ENCODE results near the gene EVA1A. TPM values are rescaled to one million over a fixed set of nuclear protein-coding genes. Genes with fewer than 3 reads are reported as not detected.
A peak's percentile ranks its signal among the peaks of the same experiment; 100 is the strongest.

Gene EVA1A
- total and polyA plus RNA-seq, 2 experiments from 2014 or later: 0.51 to 0.57 TPM

DNA sequence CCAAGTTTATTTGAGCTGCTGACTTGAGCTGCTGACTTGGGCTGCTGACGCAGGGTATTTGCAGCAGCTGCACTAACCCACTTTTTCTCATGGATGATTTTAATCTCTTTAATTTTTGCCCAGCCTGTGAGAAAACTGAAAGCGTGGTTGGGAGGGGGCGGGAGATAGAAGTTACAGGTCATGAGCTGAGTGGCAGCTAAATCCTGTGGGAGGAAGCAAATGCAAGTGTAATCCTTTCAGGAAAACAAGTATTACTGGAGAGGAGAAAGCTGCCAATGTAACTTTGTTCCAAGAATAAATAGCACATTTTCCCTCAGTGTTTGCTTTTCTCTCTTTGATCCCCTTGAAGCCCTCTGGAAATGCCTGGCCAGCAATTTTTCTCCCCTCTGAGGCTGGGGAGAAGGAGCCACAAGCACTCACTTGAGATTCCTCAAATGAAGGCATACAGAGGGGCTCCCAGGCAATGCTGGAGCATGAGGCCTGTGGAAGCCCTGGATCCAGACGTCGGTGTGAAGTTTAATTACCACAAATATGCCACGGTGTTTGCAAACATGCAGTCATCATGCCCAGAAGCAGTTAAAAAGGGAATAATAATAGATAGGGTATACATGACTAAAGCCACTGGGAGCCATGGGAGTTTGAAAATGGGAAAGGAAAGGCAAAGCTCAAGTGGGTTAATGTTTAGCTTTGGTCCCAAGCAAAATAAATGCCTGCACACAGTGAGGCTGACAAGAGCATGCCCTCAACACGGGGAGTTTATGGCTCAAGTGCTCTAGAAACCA, 10.4 kb upstream of the EVA1A start:
- TF ChIP-seq, protein P1, sequence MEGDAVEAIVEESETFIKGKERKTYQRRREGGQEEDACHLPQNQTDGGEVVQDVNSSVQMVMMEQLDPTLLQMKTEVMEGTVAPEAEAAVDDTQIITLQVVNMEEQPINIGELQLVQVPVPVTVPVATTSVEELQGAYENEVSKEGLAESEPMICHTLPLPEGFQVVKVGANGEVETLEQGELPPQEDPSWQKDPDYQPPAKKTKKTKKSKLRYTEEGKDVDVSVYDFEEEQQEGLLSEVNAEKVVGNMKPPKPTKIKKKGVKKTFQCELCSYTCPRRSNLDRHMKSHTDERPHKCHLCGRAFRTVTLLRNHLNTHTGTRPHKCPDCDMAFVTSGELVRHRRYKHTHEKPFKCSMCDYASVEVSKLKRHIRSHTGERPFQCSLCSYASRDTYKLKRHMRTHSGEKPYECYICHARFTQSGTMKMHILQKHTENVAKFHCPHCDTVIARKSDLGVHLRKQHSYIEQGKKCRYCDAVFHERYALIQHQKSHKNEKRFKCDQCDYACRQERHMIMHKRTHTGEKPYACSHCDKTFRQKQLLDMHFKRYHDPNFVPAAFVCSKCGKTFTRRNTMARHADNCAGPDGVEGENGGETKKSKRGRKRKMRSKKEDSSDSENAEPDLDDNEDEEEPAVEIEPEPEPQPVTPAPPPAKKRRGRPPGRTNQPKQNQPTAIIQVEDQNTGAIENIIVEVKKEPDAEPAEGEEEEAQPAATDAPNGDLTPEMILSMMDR (IDR thresholded peaks at IDR 0.05; ENCODE audit: low read depth, low read length): no peak
- peak in 1 of 2 donors; percentile 46 for DNase-seq (ENCODE audit: low read depth in 1 of 2, low spot score in 1 of 2)
- H3K4me3 ChIP-seq: no peak overlapping the region
- H3K27me3 ChIP-seq: no peaks in the 10 kb centered on the region
- no peaks in the 10 kb centered on the region for H3K36me3 ChIP-seq
- no peaks in the 10 kb centered on the region for H3K4me1 ChIP-seq (ENCODE audit: low read depth)
- H3K27ac ChIP-seq: no peak overlapping the region
- H3K9me3 ChIP-seq (ENCODE audit: low read depth): no peaks in the 10 kb centered on the region

DNA sequence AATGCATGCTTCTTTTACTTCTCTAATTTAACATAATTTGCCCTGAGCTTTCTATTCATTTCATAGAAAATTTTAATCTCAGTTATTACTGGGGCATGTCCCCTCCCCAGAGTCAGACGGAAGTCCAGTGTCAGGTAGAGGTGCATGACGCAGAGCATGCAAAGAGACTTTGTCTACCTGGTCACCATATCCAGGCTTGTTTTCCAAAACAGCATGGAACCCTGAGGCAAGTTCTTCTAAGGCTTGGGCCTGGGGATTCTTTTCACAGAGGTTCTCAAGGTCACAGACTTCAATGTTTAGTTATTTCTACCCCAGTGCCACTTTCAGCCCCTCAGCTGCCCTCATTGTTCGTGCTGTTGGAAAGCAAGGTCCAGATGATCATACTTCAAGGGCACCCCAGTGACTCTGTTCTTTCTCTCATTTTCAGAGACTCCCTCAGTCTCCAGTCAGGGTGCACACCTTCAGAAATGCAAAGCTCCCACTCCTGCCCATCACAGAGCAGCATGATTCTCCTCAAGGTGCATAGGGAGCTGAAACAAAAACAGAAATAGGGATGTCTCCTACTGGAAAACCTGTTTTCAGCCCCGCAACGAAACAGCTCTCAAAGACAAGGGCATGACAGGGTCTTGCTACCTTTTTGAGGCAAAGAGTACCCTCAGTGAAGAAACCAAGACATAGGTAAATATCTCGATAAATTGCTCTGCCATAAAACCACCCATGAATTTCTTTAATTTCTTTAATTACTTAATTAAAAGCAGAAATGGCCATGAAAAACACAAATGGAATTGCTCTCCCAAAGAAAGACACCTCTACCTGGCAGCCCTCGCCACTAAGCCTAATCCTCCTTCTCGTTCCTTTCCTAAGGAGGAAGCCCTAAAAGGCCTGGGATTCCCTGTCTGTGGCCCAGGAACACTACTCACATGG, 9.5 kb upstream of the EVA1A start:
- Histone ChIP-seq H3K4me3 (no peak overlapping the region), H3K9me3 (ENCODE audit: low read depth) (no peaks in the 10 kb centered on the region), H3K4me1 (ENCODE audit: low read depth) (no peaks in the 10 kb centered on the region), H3K27me3 (no peaks in the 10 kb centered on the region), H3K36me3 (no peaks in the 10 kb centered on the region), H3K27ac (no peak overlapping the region)
- DNase-seq (ENCODE audit: low read depth in 1 of 2, low spot score in 1 of 2): no peak
- TF ChIP-seq, protein P1 (IDR thresholded peaks at IDR 0.05; ENCODE audit: low read depth, low read length): no peak

DNA sequence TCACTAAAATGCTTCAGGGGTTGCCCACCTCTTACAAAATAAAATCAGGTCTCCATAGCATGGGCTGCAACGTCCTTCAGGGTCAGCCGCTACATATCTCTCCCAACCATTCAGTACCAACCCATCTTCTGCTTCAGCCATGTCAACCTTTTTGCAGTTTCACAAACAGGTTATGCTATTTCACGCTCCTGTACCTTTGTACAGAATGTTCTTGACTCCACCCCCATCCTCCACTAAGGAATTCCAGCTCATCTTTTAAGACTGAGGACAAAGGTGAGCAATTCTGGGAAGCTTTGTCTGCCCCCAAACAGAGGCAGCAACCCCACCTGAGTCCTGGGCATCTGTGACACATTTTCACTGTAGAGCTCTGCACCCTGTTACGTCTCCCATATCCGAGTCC, 8.8 kb upstream of the EVA1A start:
- Histone ChIP-seq H3K9me3 (ENCODE audit: low read depth) (no peaks in the 10 kb centered on the region), H3K27me3 (no peaks in the 10 kb centered on the region), H3K4me3 (no peak overlapping the region), H3K36me3 (no peaks in the 10 kb centered on the region), H3K27ac (no peak overlapping the region), H3K4me1 (ENCODE audit: low read depth) (no peaks in the 10 kb centered on the region)
- no peak for DNase-seq (ENCODE audit: low read depth in 1 of 2, low spot score in 1 of 2)
- TF ChIP-seq, protein P1 (IDR thresholded peaks at IDR 0.05; ENCODE audit: low read depth, low read length): no peak

DNA sequence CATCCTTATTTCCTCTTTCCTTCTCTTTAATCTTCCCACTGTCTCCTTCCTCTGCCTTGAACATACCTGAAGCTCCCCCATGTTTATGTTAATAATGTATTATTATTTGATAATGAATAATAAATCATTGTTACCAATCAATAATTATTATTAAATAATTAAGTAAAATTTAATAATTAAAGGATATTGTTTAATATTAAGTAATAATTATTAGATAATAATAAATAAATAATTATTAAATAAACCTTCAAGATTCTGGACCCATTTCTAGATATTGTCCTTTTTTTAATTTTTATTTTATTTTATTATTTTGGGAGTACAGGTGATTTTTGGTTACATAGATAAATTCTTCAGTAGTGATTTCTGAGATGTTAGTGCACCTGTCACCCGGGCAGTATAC, 7.4 kb upstream of the EVA1A start:
- no peaks in the 10 kb centered on the region for H3K27me3 ChIP-seq
- no peak overlapping the region for H3K4me3 ChIP-seq
- H3K36me3 ChIP-seq: no peaks in the 10 kb centered on the region
- no peaks in the 10 kb centered on the region for H3K4me1 ChIP-seq (ENCODE audit: low read depth)
- no peak overlapping the region for H3K27ac ChIP-seq
- TF ChIP-seq, protein P1 (IDR thresholded peaks at IDR 0.05; ENCODE audit: low read depth, low read length): no peak
- H3K9me3 ChIP-seq (ENCODE audit: low read depth): no peaks in the 10 kb centered on the region
- no peak for DNase-seq (ENCODE audit: low read depth in 1 of 2, low spot score in 1 of 2)

DNA sequence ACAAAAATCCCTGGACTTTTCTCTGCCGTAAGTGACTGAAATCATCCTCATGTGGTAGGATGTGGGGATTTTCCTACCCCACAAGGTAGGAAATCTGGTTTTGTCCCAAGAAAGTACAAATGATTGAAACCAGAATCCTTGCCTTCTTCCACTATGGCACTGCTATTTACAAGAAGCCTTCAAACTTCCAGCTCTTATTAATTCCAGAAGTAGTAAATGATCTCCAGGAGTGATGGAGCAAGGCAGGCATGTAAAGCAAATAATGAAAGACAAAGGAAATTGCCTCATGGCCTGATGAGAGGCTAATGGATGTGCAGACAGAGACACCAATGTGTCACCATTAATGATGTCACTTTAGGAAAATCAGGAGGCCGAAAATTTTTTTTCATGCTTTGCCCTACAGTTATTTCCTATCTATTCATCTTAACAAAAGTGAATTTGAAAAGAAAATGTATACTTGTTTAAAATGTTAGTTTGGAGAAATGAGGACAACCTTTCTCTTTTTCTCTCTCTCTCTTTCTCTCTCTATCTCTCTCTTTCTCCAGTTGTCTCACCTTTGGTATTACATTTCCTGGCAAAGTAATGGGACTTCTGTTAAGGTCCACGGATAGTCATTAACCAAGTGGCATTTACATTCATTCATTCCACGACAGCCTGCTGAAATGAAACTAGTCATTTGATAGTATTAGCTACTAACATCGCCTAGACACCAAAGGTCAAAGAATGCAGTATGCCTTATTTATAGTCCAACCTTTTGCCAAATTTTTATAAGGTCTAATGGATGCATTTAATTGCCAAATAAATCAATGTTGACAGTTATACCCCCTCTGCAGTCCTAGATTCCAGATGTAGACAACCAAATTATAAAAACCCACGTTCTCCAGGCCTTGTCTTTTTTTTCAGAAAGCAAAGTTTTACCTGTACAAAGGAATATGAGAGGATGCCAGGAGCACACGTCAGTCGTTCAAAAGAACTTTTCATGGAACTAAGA, 5.0 kb upstream of the EVA1A start:
- Histone ChIP-seq H3K9me3 (ENCODE audit: low read depth) (no peaks in the 10 kb centered on the region), H3K36me3 (no peaks in the 10 kb centered on the region), H3K27ac (no peak overlapping the region), H3K27me3 (peaks cover 17% of the 10 kb centered on the region), H3K4me1 (ENCODE audit: low read depth) (no peaks in the 10 kb centered on the region), H3K4me3 (no peak overlapping the region)
- TF ChIP-seq, protein P1 (IDR thresholded peaks at IDR 0.05; ENCODE audit: low read depth, low read length): no peak
- no peak for DNase-seq (ENCODE audit: low read depth in 1 of 2, low spot score in 1 of 2)

All from cardiac muscle cell (in vitro differentiated cells and primary cell).